ENCODE results near the gene FHOD3.

- TF ChIP-seq, protein P1, sequence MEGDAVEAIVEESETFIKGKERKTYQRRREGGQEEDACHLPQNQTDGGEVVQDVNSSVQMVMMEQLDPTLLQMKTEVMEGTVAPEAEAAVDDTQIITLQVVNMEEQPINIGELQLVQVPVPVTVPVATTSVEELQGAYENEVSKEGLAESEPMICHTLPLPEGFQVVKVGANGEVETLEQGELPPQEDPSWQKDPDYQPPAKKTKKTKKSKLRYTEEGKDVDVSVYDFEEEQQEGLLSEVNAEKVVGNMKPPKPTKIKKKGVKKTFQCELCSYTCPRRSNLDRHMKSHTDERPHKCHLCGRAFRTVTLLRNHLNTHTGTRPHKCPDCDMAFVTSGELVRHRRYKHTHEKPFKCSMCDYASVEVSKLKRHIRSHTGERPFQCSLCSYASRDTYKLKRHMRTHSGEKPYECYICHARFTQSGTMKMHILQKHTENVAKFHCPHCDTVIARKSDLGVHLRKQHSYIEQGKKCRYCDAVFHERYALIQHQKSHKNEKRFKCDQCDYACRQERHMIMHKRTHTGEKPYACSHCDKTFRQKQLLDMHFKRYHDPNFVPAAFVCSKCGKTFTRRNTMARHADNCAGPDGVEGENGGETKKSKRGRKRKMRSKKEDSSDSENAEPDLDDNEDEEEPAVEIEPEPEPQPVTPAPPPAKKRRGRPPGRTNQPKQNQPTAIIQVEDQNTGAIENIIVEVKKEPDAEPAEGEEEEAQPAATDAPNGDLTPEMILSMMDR (IDR thresholded peaks at IDR 0.05) = no peak
- no peak for TF ChIP-seq POLR2A (IDR thresholded peaks at IDR 0.05)
Measured at GRCh38 chr18:36471393-36471792, 173.9 kb downstream of the FHOD3 start.
